HepG2 (cell line): ENCODE data around the gene C11orf42. TPM values are rescaled to one million over a fixed set of nuclear protein-coding genes. Genes with fewer than 3 reads are reported as not detected.

Source experiments
- FOXJ3 ChIP-seq: sonication (generic); formaldehyde crosslinking; IDR thresholded peaks from 2 replicates; pipeline ENCODE4 v1.4.0; 2020; ENCODE audit warnings: missing genetic modification reagents, mild to moderate bottlenecking, borderline replicate concordance
- GABPB1 ChIP-seq: IDR thresholded peaks from 2 replicates; pipeline ENCODE4 v1.6.1; 2016; ENCODE audit warnings: mild to moderate bottlenecking, missing genetic modification reagents, moderate library complexity, missing compliant biosample characterization
- SMYD3 ChIP-seq: sonication (generic); formaldehyde crosslinking; IDR thresholded peaks from 2 replicates; pipeline ENCODE4 v1.8.1; 2023; ENCODE audit warnings: mild to moderate bottlenecking, missing genetic modification reagents
- SNAPC2 ChIP-seq: sonication (generic); formaldehyde crosslinking; IDR thresholded peaks from 2 replicates; pipeline ENCODE4 v1.8.1; 2022; ENCODE audit warnings: mild to moderate bottlenecking, missing genetic modification reagents
- SRSF9 ChIP-seq: fragments of 200-400 bp; formaldehyde crosslinking; IDR thresholded peaks from 2 replicates; pipeline ENCODE4 v1.6.1; 2018; ENCODE audit warnings: borderline replicate concordance, mild to moderate bottlenecking, low read depth, low read length; ENCODE audit not compliant: insufficient read depth, poor library complexity, severe bottlenecking
- ZNF143 ChIP-seq: sonication (generic); formaldehyde crosslinking; IDR thresholded peaks from 2 replicates; pipeline ENCODE4 v1.4.0; 2020; ENCODE audit warnings: missing genetic modification reagents
- ZNF543 ChIP-seq: sonication (generic); formaldehyde crosslinking; IDR thresholded peaks from 2 replicates; pipeline ENCODE4 v1.4.0; 2020; ENCODE audit warnings: mild to moderate bottlenecking, missing genetic modification reagents
- ZNF552 ChIP-seq: sonication (generic); formaldehyde crosslinking; IDR thresholded peaks from 2 replicates; pipeline ENCODE4 v1.9.0; 2022; ENCODE audit warnings: missing genetic modification reagents, mild to moderate bottlenecking, borderline replicate concordance
- ZNF629 ChIP-seq: sonication (generic); formaldehyde crosslinking; conservative IDR thresholded peaks from 2 replicates; pipeline ENCODE4 v1.5.0; 2020; ENCODE audit warnings: missing genetic modification reagents
- ZNF737 ChIP-seq: sonication (generic); formaldehyde crosslinking; IDR thresholded peaks from 2 replicates; pipeline ENCODE4 v1.5.0; 2020; ENCODE audit warnings: missing genetic modification reagents, mild to moderate bottlenecking, borderline replicate concordance
- polyA plus RNA-seq, 8 experiments: library from polyadenylated mRNA; depleted of rRNA in 3 of 8; stranded (reverse) in 7 of 8; unstranded in 1 of 8; fragments of >200 nt; fragmentation: Illumina TruSeq in 4 of 8; extraction: Trizol in 4 of 8; gene quantifications; 2 replicates each; pipeline versions ENCODE4 v1.2.1 to v1.2.3, GENCODE V29; 2011 to 2016; ENCODE audit warnings: low read depth in 4 of 8, missing spikeins in 1 of 8, mixed read lengths in 1 of 8; ENCODE audit not compliant: insufficient read depth in 1 of 8
- total RNA-seq, 5 experiments: library from RNA; depleted of rRNA; stranded (reverse); fragments of >200 nt; fragmentation: Illumina TruSeq; extraction: Trizol; gene quantifications; 2 replicates each; pipeline ENCODE4 v1.2.3, GENCODE V29; 2016; ENCODE audit warnings: low read depth in 1 of 5
- TF ChIP-seq, protein P1 (sequence below): sonication (generic); formaldehyde crosslinking; IDR thresholded peaks from 2 replicates; pipeline ENCODE4 v1.4.0; 2020; ENCODE audit warnings: mild to moderate bottlenecking, missing genetic modification reagents, borderline replicate concordance
- TF ChIP-seq, protein P2 (sequence below): sonication (generic); formaldehyde crosslinking; IDR thresholded peaks from 2 replicates; pipeline ENCODE4 v1.8.0; 2022; ENCODE audit warnings: low read depth, missing genetic modification reagents
- TF ChIP-seq, protein P3 (sequence below), 2 experiments: sonication (generic) in 1 of 2; formaldehyde crosslinking in 1 of 2; IDR thresholded peaks; 2 replicates each; pipeline versions ENCODE4 v1.5.1 to v1.6.1; 2011 to 2020; ENCODE audit warnings: borderline replicate concordance in 1 of 2, low read depth in 1 of 2, low read length in 1 of 2, mild to moderate bottlenecking in 1 of 2, missing genetic modification reagents in 1 of 2, moderate library complexity in 1 of 2
- TF ChIP-seq, protein P4 (sequence below): sonication (generic); formaldehyde crosslinking; conservative IDR thresholded peaks from 2 replicates; pipeline ENCODE4 v1.4.0; 2020; ENCODE audit warnings: mild to moderate bottlenecking, missing genetic modification reagents, moderate library complexity
- TF ChIP-seq, protein P5 (sequence below): sonication (generic); formaldehyde crosslinking; IDR thresholded peaks from 2 replicates; pipeline ENCODE4 v1.4.0; 2020; ENCODE audit warnings: missing genetic modification reagents, mild to moderate bottlenecking, borderline replicate concordance

C11orf42 gene
- total and polyA plus RNA-seq, 2 of the 13 experiments (the other 11 are each of a cell fraction or from before 2014, with no cell fraction given), result not detected

DNA sequence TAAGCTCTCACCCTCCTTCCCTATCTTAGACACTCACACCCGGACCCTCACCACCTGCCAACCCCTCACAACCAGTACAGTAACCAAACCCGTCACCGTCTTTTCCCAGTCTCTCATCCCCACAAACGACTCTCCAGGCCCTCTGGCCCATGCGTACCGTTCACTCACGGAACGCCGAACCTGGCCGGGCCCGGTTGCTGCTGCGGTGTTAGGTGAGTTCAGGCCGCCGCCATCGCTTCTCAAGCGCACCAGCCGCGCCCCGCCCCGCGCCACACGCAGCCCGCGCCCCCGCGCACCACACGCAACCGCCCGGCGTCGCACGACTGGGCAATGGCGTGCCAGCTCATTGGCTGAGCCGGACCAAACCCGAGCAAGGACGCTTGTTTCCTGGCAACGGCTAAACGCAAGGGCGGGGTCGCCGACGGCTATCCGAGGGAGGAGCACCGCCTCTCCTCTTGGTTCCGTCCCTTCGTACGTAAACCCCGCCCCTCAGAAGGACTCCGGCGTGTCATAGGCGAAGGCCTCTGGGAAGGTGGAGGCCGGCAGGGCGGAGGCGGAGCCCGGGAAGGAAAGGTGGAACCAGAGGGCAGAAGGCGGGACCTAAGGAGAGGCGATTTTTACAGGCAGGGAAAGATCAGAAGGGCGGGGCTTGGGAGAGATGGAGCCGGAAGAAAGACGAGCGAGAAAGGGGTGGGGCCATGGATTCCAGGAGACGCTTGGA lies 29.2 kb downstream of the C11orf42 start, which contains the start of gene FHIP1B (continued):
- TF ChIP-seq, protein P1, sequence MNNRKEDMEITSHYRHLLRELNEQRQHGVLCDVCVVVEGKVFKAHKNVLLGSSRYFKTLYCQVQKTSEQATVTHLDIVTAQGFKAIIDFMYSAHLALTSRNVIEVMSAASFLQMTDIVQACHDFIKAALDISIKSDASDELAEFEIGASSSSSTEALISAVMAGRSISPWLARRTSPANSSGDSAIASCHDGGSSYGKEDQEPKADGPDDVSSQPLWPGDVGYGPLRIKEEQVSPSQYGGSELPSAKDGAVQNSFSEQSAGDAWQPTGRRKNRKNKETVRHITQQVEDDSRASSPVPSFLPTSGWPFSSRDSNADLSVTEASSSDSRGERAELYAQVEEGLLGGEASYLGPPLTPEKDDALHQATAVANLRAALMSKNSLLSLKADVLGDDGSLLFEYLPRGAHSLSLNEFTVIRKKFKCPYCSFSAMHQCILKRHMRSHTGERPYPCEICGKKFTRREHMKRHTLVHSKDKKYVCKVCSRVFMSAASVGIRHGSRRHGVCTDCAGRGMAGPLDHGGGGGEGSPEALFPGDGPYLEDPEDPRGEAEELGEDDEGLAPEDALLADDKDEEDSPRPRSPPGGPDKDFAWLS (CRISPR knock-in tag), result no peak
- no peak for TF ChIP-seq FOXJ3 (CRISPR knock-in tag)
- TF ChIP-seq, protein P2, sequence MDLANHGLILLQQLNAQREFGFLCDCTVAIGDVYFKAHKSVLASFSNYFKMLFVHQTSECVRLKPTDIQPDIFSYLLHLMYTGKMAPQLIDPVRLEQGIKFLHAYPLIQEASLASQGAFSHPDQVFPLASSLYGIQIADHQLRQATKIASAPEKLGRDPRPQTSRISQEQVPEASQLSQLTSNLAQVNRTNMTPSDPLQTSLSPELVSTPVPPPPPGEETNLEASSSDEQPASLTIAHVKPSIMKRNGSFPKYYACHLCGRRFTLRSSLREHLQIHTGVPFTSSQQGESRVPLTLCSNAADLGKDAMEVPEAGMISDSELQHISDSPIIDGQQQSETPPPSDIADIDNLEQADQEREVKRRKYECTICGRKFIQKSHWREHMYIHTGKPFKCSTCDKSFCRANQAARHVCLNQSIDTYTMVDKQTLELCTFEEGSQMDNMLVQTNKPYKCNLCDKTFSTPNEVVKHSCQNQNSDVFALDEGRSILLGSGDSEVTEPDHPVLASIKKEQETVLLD (CRISPR knock-in tag), result no peak
- no peak for TF ChIP-seq ZNF737
- TF ChIP-seq ZNF143, result no peak
- TF ChIP-seq, protein P3, sequence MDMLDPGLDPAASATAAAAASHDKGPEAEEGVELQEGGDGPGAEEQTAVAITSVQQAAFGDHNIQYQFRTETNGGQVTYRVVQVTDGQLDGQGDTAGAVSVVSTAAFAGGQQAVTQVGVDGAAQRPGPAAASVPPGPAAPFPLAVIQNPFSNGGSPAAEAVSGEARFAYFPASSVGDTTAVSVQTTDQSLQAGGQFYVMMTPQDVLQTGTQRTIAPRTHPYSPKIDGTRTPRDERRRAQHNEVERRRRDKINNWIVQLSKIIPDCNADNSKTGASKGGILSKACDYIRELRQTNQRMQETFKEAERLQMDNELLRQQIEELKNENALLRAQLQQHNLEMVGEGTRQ (IDR thresholded peaks at IDR 0.05; ENCODE audit: low read depth, low read length), result no peak
- TF ChIP-seq, protein P3 (CRISPR knock-in tag; IDR thresholded peaks at IDR 0.05; ENCODE audit: borderline replicate concordance), result no peak
- no peak for TF ChIP-seq SMYD3 (CRISPR knock-in tag)
- TF ChIP-seq SNAPC2, result no peak
- TF ChIP-seq ZNF543, result no peak
- TF ChIP-seq, protein P4, sequence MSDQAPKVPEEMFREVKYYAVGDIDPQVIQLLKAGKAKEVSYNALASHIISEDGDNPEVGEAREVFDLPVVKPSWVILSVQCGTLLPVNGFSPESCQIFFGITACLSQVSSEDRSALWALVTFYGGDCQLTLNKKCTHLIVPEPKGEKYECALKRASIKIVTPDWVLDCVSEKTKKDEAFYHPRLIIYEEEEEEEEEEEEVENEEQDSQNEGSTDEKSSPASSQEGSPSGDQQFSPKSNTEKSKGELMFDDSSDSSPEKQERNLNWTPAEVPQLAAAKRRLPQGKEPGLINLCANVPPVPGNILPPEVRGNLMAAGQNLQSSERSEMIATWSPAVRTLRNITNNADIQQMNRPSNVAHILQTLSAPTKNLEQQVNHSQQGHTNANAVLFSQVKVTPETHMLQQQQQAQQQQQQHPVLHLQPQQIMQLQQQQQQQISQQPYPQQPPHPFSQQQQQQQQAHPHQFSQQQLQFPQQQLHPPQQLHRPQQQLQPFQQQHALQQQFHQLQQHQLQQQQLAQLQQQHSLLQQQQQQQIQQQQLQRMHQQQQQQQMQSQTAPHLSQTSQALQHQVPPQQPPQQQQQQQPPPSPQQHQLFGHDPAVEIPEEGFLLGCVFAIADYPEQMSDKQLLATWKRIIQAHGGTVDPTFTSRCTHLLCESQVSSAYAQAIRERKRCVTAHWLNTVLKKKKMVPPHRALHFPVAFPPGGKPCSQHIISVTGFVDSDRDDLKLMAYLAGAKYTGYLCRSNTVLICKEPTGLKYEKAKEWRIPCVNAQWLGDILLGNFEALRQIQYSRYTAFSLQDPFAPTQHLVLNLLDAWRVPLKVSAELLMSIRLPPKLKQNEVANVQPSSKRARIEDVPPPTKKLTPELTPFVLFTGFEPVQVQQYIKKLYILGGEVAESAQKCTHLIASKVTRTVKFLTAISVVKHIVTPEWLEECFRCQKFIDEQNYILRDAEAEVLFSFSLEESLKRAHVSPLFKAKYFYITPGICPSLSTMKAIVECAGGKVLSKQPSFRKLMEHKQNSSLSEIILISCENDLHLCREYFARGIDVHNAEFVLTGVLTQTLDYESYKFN (CRISPR knock-in tag), result peak; percentile 50; the same call in 1 of the 2 replicates
- TF ChIP-seq SRSF9, result no peak
- no peak for TF ChIP-seq ZNF629
- no peak for TF ChIP-seq ZNF552 (CRISPR knock-in tag)
- peak; percentile 78 for TF ChIP-seq GABPB1 (CRISPR knock-in tag)
- TF ChIP-seq, protein P5, sequence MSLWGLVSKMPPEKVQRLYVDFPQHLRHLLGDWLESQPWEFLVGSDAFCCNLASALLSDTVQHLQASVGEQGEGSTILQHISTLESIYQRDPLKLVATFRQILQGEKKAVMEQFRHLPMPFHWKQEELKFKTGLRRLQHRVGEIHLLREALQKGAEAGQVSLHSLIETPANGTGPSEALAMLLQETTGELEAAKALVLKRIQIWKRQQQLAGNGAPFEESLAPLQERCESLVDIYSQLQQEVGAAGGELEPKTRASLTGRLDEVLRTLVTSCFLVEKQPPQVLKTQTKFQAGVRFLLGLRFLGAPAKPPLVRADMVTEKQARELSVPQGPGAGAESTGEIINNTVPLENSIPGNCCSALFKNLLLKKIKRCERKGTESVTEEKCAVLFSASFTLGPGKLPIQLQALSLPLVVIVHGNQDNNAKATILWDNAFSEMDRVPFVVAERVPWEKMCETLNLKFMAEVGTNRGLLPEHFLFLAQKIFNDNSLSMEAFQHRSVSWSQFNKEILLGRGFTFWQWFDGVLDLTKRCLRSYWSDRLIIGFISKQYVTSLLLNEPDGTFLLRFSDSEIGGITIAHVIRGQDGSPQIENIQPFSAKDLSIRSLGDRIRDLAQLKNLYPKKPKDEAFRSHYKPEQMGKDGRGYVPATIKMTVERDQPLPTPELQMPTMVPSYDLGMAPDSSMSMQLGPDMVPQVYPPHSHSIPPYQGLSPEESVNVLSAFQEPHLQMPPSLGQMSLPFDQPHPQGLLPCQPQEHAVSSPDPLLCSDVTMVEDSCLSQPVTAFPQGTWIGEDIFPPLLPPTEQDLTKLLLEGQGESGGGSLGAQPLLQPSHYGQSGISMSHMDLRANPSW (CRISPR knock-in tag), result no peak
